SK-N-SH treated with all-trans-retinoic acid at 6 μM for 48 hours (cell line): Measurements from ENCODE around the gene GRK2.

Experiments used
- CSDC2 ChIP-seq: fragments of 250-450 bp; sonication (Bioruptor Pico); IDR thresholded peaks from 2 replicates; pipeline ENCODE4 v1.5.0; 2020; ENCODE audit warnings: mild to moderate bottlenecking, moderate library complexity
- ESRRG ChIP-seq: fragments of 250-450 bp; sonication (Bioruptor Pico); IDR thresholded peaks from 2 replicates; pipeline ENCODE4 v1.6.1; 2021; ENCODE audit warnings: mild to moderate bottlenecking

DNA sequence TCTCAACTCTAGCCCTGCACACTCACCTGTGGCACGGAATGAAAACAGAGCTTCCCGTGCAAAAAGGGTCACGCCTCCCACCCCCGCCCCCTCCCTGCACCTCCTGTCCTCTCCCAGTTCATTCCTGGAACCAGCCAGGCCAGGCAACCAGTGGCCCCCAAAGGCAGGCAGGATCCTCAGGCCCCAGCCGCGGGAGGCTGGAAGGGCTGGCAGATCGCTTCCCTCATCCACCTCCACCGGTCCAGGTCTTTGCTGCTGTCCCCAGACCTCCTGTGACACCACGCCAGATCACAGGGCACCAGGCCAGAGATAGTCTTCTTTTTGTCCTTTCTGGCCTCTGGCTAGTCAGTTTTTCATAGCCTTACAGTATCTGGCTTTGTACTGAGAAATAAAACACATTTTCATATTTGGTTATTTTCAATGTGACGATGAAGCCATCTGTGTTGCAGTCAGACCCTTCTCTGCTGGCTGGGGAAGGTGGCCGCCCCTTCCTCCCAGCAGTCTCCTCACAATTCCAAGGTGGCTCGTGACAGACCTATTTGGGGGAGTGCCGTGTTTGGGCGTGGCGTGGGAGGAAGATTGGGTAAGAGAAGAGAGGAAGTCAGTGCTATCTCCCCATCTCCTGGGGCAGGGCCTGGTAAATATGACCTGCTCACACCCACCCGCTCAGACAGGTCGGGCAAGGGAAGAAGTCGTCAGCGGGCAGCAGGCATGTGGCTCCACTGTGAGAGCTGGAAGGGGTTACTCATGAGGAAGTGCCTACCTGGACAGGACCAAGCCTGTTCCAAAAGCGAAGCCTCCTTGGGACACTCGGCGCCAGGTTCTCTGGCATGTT is 46.1 kb downstream of the GRK2 start:
- TF ChIP-seq ESRRG (no peak), CSDC2 (CRISPR knock-in tag) (no peak)
